ENCODE data around the gene EHF. TPM values are rescaled to one million over a fixed set of nuclear protein-coding genes. Genes with fewer than 3 reads are reported as not detected.

The EHF gene
- total RNA-seq, 1 donor from 2014 or later, result not detected

DNA sequence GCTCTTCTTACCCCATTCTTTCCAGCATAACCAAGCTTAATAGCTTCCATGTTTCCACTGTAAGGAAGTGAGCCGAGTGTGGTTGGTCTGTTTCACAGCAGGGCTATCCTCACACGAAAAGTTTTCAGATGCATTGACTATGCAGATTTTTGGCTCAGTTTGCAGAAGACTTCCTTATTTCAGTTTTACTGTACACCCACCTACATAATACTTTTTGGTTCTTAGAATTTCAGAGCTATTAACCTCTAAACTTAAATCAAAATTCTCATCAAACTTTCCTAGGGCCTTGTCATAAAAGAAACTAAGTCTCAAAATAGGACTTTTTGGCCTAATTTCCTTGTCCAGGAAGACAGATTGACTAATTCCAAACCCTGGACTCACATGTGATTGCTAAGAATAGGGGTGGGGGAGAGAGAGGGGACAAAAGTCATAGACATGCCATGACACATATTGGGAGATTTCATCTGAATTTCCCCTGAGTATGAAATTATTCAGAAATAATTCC, 7.3 kb upstream of the EHF start:
- Mint-ChIP-seq H3K27me3 (ENCODE audit: low read depth) (peaks cover 3% of the 10 kb centered on the region), H3K36me3 (ENCODE audit: low read depth) (no peaks in the 10 kb centered on the region)
- TF ChIP-seq, protein P1, sequence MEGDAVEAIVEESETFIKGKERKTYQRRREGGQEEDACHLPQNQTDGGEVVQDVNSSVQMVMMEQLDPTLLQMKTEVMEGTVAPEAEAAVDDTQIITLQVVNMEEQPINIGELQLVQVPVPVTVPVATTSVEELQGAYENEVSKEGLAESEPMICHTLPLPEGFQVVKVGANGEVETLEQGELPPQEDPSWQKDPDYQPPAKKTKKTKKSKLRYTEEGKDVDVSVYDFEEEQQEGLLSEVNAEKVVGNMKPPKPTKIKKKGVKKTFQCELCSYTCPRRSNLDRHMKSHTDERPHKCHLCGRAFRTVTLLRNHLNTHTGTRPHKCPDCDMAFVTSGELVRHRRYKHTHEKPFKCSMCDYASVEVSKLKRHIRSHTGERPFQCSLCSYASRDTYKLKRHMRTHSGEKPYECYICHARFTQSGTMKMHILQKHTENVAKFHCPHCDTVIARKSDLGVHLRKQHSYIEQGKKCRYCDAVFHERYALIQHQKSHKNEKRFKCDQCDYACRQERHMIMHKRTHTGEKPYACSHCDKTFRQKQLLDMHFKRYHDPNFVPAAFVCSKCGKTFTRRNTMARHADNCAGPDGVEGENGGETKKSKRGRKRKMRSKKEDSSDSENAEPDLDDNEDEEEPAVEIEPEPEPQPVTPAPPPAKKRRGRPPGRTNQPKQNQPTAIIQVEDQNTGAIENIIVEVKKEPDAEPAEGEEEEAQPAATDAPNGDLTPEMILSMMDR (IDR thresholded peaks at IDR 0.05), result no peak

DNA sequence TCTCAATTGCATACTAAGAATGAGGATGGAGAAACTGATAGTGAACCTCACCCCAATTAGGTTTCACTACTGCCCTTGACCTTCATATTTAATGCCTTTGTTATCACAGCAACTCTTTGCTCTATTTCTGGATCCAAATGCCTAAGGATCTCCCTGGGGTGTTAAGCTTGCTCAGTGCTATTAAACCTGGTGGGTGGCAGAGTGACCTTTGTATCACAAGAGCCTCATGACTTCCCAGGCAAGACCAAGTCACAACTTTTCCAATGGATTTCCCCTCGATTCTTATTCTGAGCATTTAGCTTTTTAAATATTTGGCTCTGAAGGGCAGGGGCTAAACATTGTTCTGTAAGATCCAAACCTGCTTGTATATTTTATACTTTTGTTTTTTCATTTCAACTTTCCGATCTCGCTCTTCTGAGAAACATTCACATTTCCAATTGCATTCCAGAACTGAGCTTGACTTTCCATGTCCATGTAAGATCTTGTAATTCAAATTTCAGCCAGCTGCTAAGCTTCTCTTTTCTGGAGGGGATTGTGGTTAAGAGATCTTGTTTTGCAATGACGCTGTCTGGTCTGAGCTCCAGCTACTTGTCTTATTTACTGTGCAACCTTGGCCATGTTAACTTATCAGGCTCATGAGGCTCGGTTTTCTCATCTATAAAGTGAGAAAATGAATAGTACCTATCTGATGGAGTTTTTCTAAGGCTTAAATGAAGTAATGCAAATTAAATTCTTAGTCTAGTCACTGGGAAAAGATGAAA, 6.4 kb upstream of the EHF start:
- Mint-ChIP-seq H3K4me1 (ENCODE audit: low read depth) (peaks cover 5% of the 10 kb centered on the region), H3K27ac (ENCODE audit: unreplicated experiment) (no peak overlapping the region)
- no peak for DNase-seq (ENCODE audit: low spot score)

More for the DNA sequence above, 7.3 kb upstream of the EHF start:
- H3K9me3 Mint-ChIP-seq (ENCODE audit: low read depth), result no peaks in the 10 kb centered on the region
- no peak for DNase-seq (ENCODE audit: low spot score)
- peaks cover 5% of the 10 kb centered on the region for H3K4me1 Mint-ChIP-seq (ENCODE audit: low read depth)
- H3K27ac Mint-ChIP-seq (ENCODE audit: unreplicated experiment), result no peak overlapping the region
- H3K4me3 Mint-ChIP-seq (ENCODE audit: unreplicated experiment), result no peak overlapping the region

DNA sequence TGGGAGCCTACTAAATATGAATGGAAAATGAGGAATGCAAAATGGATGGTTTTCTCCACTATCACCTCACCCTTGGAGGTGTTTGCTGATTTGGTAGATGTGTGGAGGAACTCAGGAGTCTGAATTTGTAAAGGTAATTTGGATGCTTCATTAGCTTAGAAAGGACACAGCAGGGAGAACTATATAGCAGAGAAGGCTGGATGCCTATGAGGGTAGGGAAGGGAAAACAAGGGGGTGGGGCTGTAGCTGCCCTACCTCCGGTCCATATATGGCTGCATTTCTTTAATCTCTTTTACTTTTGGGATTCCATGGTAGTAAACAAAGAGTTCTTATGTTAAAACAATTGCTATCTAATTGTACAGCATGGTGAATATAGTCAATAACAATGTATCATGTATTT, 4.8 kb upstream of the EHF start:
- TF ChIP-seq, protein P1 (IDR thresholded peaks at IDR 0.05), result no peak
- H3K27me3 Mint-ChIP-seq (ENCODE audit: low read depth), result peaks cover 3% of the 10 kb centered on the region
- H3K27ac Mint-ChIP-seq (ENCODE audit: unreplicated experiment), result no peak overlapping the region
- H3K4me3 Mint-ChIP-seq (ENCODE audit: unreplicated experiment), result no peak overlapping the region
- H3K4me1 Mint-ChIP-seq (ENCODE audit: low read depth), result peaks cover 5% of the 10 kb centered on the region
- H3K36me3 Mint-ChIP-seq (ENCODE audit: low read depth), result no peaks in the 10 kb centered on the region
- no peak for DNase-seq (ENCODE audit: low spot score)
- no peaks in the 10 kb centered on the region for H3K9me3 Mint-ChIP-seq (ENCODE audit: low read depth)

More for the DNA sequence above, 6.4 kb upstream of the EHF start:
- H3K27me3 Mint-ChIP-seq (ENCODE audit: low read depth), result peaks cover 3% of the 10 kb centered on the region
- H3K4me3 Mint-ChIP-seq (ENCODE audit: unreplicated experiment), result no peak overlapping the region
- H3K36me3 Mint-ChIP-seq (ENCODE audit: low read depth), result no peaks in the 10 kb centered on the region
- H3K9me3 Mint-ChIP-seq (ENCODE audit: low read depth), result no peaks in the 10 kb centered on the region
- TF ChIP-seq, protein P1 (IDR thresholded peaks at IDR 0.05), result no peak

DNA sequence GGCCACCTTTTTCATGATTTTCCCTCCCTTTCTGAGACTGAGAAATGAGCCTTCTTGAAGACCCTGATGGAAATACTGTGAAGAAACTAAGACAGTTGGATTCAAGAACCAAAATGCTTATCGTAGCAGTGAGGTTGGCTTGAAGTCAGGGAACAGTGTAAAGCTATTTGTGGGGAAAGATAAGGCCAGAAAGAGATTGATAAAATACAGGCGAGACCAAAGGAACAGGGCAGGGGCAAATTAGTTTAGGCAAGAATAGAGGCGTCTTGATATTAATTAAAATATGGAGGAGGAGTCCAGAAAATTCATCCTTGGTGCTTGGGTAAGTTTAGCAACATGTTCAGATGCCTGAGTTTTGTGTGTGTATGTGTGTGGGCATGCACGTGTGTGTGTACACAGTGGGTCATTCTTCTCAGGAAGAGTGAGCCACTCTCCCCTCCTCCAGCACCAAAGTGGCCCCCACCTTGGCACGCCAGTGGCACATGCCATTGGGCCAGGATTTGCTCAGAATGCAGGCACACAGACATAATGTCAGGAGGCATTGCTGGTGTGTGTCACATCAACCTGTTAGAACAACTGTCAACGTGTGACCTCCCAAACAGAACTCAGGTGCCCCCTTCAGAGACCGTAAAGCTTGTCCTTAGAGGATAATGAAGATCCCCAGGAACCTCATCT, 3.9 kb upstream of the EHF start:
- no peaks in the 10 kb centered on the region for H3K36me3 Mint-ChIP-seq (ENCODE audit: low read depth)
- TF ChIP-seq, protein P1 (IDR thresholded peaks at IDR 0.05), result no peak
- peaks cover 5% of the 10 kb centered on the region for H3K4me1 Mint-ChIP-seq (ENCODE audit: low read depth)
- H3K27me3 Mint-ChIP-seq (ENCODE audit: low read depth), result no peaks in the 10 kb centered on the region
- no peaks in the 10 kb centered on the region for H3K9me3 Mint-ChIP-seq (ENCODE audit: low read depth)
- no peak overlapping the region for H3K4me3 Mint-ChIP-seq (ENCODE audit: unreplicated experiment)
- no peak overlapping the region for H3K27ac Mint-ChIP-seq (ENCODE audit: unreplicated experiment)
- no peak for DNase-seq (ENCODE audit: low spot score)

DNA sequence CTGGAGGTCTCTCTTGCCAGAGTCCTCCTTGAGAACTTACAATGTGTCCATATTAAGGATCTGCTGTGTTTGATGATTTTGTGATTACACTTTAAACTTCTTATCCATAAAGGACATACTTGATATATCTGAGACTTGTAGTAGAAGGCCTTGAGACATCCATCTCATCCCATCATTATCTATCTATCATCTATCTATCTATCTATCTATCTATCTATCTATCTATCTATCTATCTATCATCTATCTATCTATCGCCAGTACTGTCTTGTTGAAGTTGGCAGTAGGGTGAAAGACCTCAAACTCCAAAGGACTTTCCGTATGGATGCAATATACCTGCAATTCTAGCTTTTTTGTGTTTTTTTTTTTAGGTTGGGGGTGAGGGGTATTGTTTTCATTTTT, 2.5 kb upstream of the EHF start:
- Mint-ChIP-seq H3K36me3 (ENCODE audit: low read depth) (no peaks in the 10 kb centered on the region), H3K4me1 (ENCODE audit: low read depth) (peaks cover 5% of the 10 kb centered on the region), H3K27me3 (ENCODE audit: low read depth) (no peaks in the 10 kb centered on the region), H3K4me3 (ENCODE audit: unreplicated experiment) (no peak overlapping the region), H3K27ac (ENCODE audit: unreplicated experiment) (no peak overlapping the region), H3K9me3 (ENCODE audit: low read depth) (no peaks in the 10 kb centered on the region)
- TF ChIP-seq, protein P1 (IDR thresholded peaks at IDR 0.05), result no peak
- no peak for DNase-seq (ENCODE audit: low spot score)

All from chondrocyte (in vitro differentiated cells).